OCI-LY7 (cell line): ENCODE measurements around the gene ZNF205.

Experiments
- EZH2phosphoT487 ChIP-seq: fragments of 200-600 bp; sonication (generic); IDR thresholded peaks from 2 replicates; pipeline ENCODE4 v1.6.1; 2018; ENCODE audit warnings: low read depth, borderline replicate concordance, mild to moderate bottlenecking, mixed run types, antibody characterized with exemption, low read length, moderate library complexity, mixed read lengths
- TF ChIP-seq, protein P1 (sequence below): fragments of 200-600 bp; sonication (generic); conservative IDR thresholded peaks from 2 replicates; pipeline ENCODE4 v1.5.1; 2014; ENCODE audit warnings: mild to moderate bottlenecking, antibody characterized with exemption, low read length, moderate library complexity, mixed read lengths

DNA sequence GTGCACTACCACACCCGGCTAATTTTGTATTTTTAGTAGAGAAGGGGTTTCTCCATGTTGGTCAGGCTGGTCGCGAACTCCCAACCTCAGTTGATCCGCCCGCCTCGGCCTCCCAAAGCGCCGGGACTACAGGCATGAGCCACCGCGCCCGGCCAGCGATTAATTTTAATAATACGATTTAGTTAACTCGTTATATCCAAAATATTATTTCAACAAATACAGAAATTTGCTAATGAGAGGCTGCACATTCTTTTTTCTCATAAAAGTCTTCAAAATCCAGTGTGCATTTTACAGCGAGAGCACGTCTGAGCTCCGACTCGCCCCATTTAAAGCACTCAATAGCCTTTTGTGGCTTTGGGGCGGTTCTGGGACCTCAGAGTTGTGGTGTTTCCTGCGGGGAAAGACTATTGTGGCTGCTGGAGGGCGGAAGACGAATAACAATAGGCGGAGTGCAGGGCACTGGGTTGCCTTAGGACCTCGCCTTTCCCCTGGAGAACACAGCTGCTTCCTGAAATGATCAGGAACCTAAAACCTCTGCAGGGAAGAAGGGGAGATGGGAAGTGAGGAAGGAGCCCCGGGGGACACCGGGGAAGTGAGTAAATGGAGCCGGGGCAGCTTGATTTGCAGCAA, 10.4 kb upstream of the ZNF205 start:
- TF ChIP-seq, protein P1, sequence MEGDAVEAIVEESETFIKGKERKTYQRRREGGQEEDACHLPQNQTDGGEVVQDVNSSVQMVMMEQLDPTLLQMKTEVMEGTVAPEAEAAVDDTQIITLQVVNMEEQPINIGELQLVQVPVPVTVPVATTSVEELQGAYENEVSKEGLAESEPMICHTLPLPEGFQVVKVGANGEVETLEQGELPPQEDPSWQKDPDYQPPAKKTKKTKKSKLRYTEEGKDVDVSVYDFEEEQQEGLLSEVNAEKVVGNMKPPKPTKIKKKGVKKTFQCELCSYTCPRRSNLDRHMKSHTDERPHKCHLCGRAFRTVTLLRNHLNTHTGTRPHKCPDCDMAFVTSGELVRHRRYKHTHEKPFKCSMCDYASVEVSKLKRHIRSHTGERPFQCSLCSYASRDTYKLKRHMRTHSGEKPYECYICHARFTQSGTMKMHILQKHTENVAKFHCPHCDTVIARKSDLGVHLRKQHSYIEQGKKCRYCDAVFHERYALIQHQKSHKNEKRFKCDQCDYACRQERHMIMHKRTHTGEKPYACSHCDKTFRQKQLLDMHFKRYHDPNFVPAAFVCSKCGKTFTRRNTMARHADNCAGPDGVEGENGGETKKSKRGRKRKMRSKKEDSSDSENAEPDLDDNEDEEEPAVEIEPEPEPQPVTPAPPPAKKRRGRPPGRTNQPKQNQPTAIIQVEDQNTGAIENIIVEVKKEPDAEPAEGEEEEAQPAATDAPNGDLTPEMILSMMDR: no peak
- no peak for TF ChIP-seq EZH2phosphoT487
